ENCODE results near the gene HMGA1. TPM values are rescaled to one million over a fixed set of nuclear protein-coding genes. Genes with fewer than 3 reads are reported as not detected.
A peak's percentile ranks its signal among the peaks of the same experiment; 100 is the strongest.

The HMGA1 gene
- total RNA-seq, 4 donors from 2014 or later = 118 to 309 (median 193) TPM

DNA sequence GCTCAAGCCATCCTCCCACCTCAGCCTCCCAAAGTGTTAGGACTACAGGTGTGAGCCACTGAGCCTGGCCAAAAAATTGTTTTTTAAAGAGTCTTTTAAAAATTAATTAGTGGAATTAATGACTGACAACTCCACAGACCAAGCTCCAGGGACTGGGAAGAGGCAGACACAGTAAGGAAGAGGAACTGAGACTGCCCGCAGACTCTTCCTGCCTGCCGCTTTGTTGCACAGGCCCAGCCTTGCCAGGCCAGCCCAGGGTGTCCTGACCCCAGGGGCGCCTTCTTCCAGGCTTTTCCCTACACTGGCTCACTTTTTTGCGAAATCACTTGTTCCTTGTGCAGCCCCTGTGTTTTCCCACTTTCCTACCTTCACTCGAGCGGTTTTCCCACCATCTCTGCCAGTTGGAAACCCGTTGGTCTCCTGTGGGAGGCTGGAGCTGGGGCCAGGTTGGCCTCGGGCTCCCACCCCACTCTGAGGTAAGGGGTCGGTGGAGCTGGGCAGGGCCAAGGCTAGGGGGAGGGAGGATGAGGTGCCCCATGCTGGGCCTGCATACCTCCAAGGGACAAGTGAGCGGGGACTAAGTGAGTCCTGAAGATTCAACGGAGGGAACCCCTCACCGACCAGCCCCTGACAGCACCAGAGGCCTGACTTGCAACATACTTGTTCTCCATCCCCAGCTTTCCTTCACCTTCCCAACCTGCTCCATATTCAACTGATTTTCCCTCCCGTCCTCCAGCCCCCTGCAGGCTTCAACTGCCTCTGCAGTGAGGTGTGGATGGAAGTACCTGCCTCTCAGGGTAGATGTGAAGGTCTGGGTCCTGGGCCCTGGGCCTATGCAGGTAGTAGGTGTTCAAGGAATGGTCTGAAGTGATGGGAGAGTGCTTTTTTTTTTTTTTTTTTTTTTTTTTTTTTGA lies 35.6 kb downstream of the HMGA1 start:
- WGBS, 2 donors = 75 to 84% methylated on average over 8 to 13 of the region's 13 CpGs
- no peak for DNase-seq
- peaks cover 0 to 10% (median 0%) of the 10 kb centered on the region in 3 donors for H3K4me1 ChIP-seq
- intact Hi-C loops (cut with DNase I) = no loop called here
- peak overlapping the region in 2 of 4 donors; percentile 13 to 36 for H3K27ac ChIP-seq
- TF ChIP-seq, protein P1, sequence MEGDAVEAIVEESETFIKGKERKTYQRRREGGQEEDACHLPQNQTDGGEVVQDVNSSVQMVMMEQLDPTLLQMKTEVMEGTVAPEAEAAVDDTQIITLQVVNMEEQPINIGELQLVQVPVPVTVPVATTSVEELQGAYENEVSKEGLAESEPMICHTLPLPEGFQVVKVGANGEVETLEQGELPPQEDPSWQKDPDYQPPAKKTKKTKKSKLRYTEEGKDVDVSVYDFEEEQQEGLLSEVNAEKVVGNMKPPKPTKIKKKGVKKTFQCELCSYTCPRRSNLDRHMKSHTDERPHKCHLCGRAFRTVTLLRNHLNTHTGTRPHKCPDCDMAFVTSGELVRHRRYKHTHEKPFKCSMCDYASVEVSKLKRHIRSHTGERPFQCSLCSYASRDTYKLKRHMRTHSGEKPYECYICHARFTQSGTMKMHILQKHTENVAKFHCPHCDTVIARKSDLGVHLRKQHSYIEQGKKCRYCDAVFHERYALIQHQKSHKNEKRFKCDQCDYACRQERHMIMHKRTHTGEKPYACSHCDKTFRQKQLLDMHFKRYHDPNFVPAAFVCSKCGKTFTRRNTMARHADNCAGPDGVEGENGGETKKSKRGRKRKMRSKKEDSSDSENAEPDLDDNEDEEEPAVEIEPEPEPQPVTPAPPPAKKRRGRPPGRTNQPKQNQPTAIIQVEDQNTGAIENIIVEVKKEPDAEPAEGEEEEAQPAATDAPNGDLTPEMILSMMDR (IDR thresholded peaks at IDR 0.05) = peak in 1 of 6 experiments; percentile 4
- no peak for TF ChIP-seq POLR2A (IDR thresholded peaks at IDR 0.05)
- no peaks in the 10 kb centered on the region for H3K27me3 ChIP-seq
- H3K4me3 ChIP-seq = no peak overlapping the region
- no peaks in the 10 kb centered on the region for H3K9me3 ChIP-seq
- H3K36me3 ChIP-seq = no peaks in the 10 kb centered on the region

DNA sequence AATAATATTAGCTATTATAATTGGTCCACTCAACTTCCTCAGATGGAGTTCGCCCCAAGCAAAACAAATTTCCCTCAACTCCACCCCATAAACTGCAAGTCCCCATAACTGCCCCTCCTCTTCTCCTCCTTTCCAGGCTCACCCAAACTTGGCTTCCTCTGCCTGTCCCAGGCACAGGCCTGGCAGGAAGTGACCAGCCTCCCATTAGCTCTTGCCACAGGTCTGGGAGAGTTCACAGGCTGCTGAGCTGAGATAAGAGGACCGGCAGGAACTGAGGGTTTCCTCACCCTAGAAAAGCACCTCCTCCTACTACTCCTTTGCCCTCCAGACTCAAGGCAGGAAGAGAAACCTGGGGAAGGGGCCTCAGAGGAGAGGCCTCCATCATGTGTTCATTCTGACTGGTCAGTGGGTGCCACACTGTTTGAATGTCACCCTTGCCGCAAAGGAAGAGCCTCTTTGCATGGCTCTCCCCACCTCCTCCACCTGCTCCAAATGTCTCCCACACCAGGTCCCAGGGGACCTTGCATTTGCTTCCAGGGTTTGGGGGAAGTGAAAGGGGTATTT lies 36.7 kb downstream of the HMGA1 start:
- WGBS, 2 donors = 59 to 64% methylated on average over 3 of the region's 3 CpGs
- Histone ChIP-seq H3K27me3 (no peaks in the 10 kb centered on the region), H3K4me3 (no peak overlapping the region), H3K4me1 (peaks cover 0 to 10% (median 0%) of the 10 kb centered on the region in 3 donors), H3K36me3 (peaks cover 0 to 3% (median 0%) of the 10 kb centered on the region in 3 donors), H3K9me3 (no peaks in the 10 kb centered on the region), H3K27ac (peak overlapping the region in 2 of 4 donors; percentile 25 to 43)
- TF ChIP-seq POLR2A (IDR thresholded peaks at IDR 0.05) = no peak
- TF ChIP-seq, protein P1 (IDR thresholded peaks at IDR 0.05) = no peak
- intact Hi-C loops (cut with DNase I) = no loop called here
- DNase-seq = no peak

DNA sequence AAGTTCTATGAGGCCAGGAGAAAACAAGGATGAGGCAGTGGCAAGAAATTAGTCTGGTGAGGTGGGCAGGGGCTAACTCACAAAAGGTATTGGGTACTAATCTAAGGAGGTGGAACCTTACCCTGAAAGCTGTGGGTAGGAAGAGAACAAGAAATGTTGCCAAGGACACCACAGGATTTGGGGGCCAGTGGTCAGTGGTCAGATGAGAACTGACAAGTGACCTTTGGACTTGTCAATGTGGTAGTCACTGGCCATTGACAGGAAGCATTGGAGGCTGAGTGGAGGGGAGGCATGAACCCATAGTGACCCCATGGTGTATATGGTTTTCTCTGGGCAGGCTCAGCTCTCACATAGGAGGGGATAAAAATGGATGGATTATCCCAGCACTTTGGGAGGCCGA lies 37.5 kb downstream of the HMGA1 start:
- Histone ChIP-seq H3K27me3 (no peaks in the 10 kb centered on the region), H3K9me3 (no peaks in the 10 kb centered on the region), H3K27ac (peak overlapping the region in 1 of 4 donors; percentile 43), H3K4me1 (peaks cover 0 to 10% (median 0%) of the 10 kb centered on the region in 3 donors), H3K36me3 (peaks cover 0 to 11% (median 0%) of the 10 kb centered on the region in 3 donors), H3K4me3 (no peak overlapping the region)
- 88 to 100% methylated on average over 1 of the region's 1 CpG for WGBS, 2 donors
- DNase-seq = no peak
- intact Hi-C loops (cut with DNase I) = no loop called here
- no peak for TF ChIP-seq POLR2A (IDR thresholded peaks at IDR 0.05)
- TF ChIP-seq, protein P1 (IDR thresholded peaks at IDR 0.05) = no peak

DNA sequence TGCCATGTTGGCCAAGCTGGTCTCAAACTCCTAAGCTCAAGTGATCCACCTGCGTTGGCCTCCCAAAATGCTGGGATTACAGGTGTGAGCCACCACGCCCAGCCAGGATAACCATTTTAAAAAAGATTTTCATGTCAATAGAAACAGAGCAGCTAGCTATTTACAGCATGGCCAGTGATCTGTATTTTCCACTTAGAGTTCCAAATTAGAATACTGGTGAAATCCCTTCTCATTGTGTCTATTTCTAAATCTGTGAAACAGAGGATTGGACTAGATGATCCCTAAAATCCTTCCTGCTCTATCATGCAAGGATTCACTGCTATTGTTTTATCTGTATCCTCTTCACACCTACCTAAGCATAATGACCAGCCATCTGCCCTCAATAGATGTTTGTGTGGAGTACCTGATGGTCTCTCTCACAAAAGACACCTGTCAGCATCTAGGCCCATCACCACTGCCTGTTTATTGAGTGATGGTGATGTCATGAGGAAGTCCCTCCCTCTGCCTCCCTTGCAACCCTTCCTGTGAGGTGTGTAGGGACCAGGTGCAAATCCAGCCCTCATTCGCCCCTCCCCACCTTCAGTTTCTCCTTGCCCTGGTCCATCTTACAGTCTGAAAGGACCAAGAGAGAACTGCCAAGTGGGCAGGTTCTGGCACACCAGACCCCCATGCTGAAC lies 38.6 kb downstream of the HMGA1 start:
- TF ChIP-seq, protein P1 (IDR thresholded peaks at IDR 0.05) = no peak
- TF ChIP-seq POLR2A (IDR thresholded peaks at IDR 0.05) = no peak
- H3K27me3 ChIP-seq = no peaks in the 10 kb centered on the region

More for the DNA sequence above, 38.6 kb downstream of the HMGA1 start:
- WGBS, 2 donors = 78 to 79% methylated on average over 3 of the region's 3 CpGs
- Histone ChIP-seq H3K9me3 (no peaks in the 10 kb centered on the region), H3K4me1 (peaks cover 0 to 10% (median 0%) of the 10 kb centered on the region in 3 donors), H3K4me3 (no peak overlapping the region), H3K27ac (no peak overlapping the region), H3K36me3 (peaks cover 0 to 22% (median 0%) of the 10 kb centered on the region in 3 donors)
- no peak for DNase-seq
- intact Hi-C loops (cut with DNase I) = no loop called here
